HCT116 (cell line): Measurements from ENCODE around the gene CFAP53. TPM values are rescaled to one million over a fixed set of nuclear protein-coding genes. Genes with fewer than 3 reads are reported as not detected.
"Not testable (repeated sequence)": the region's sequence is repeated elsewhere in the genome, so short reads cannot be mapped to it uniquely, and the experiment has no call there.

Experiments
- ATAC-seq: fragments of 200-7000 bp; cut with Tn5 transposase; 2 replicates; pipeline ENCODE4 v1.9.1; 2020; ENCODE audit warnings: mild to moderate bottlenecking, moderate library complexity
- BruUV-seq: library from RNA; stranded (reverse); fragments of 400-500 nt; replicated peaks from 2 replicates; lab custom pipeline; 2021; lab: Mats Ljungman, UMichigan
- CTCF ChIA-PET: fragments of 300-600 bp; sonication (Branson Sonifier 250); formaldehyde crosslinking; loops from one replicate; lab custom pipeline; 2021; ENCODE audit warnings: antibody characterized with exemption; lab: Charles Lee
- POLR2A ChIA-PET: fragments of 300-600, 350-600 bp; sonication (Branson Sonifier 250); formaldehyde crosslinking; loops from one replicate; lab custom pipeline; 2021; ENCODE audit warnings: antibody characterized with exemption; lab: Charles Lee
- RAD21 ChIA-PET, 2 experiments: fragments of 300-600 bp; sonication (Branson Sonifier 250); formaldehyde crosslinking; loops; one replicate each; lab custom pipeline; 2023; ENCODE audit warnings: low total read pairs in 2 of 2; ENCODE audit not compliant: uncharacterized antibody in 2 of 2, unreplicated experiment in 2 of 2, low non-redundant PET in 1 of 2; lab: Charles Lee
- DNase-seq: peaks from one replicate; pipeline ENCODE4 v3.0.0-alpha.2; 2010; ENCODE audit warnings: low read depth, low spot score
- H2AFZ ChIP-seq: fragments of 200-600 bp; shearing (Covaris generic), sonication (generic); 2 replicates; pipeline ENCODE4 v1.6.1; 2017; ENCODE audit warnings: low read depth, mixed run types, mixed read lengths, antibody characterized with exemption, low read length; ENCODE audit not compliant: poor library complexity, severe bottlenecking
- H3K27ac ChIP-seq: 2 replicates; pipeline ENCODE4 v1.5.1; 2012; ENCODE audit warnings: low read depth, low read length
- H3K27me3 ChIP-seq: fragments of 200-600 bp; sonication (generic); 2 replicates; pipeline ENCODE4 v1.6.1; 2016; ENCODE audit warnings: mixed run types, low read length, mixed read lengths; ENCODE audit not compliant: insufficient read depth
- H3K36me3 ChIP-seq, 2 experiments: fragments of 200-500 bp in 1 of 2; fragments of 200-600 bp in 1 of 2; sonication (Bioruptor generic) in 1 of 2; sonication (generic) in 1 of 2; 2 replicates each; pipeline versions ENCODE4 v1.5.1 to v1.6.1; 2014 to 2016; ENCODE audit warnings: low read length in 2 of 2, inconsistent platforms in 1 of 2, mixed read lengths in 1 of 2, mixed run types in 1 of 2; ENCODE audit not compliant: insufficient read depth in 2 of 2, control insufficient read depth in 1 of 2
- H3K4me1 ChIP-seq, 2 experiments: fragments of 200-600 bp in 1 of 2; sonication (generic) in 1 of 2; 2 replicates each; pipeline versions ENCODE4 v1.5.1 to v1.6.1; 2012 to 2017; ENCODE audit warnings: low read length in 2 of 2, inconsistent platforms in 1 of 2, mild to moderate bottlenecking in 1 of 2, mixed read lengths in 1 of 2, mixed run types in 1 of 2, moderate library complexity in 1 of 2; ENCODE audit not compliant: insufficient read depth in 2 of 2, control insufficient read depth in 1 of 2
- H3K4me2 ChIP-seq: fragments of 200-600 bp; sonication (generic); 2 replicates; pipeline ENCODE4 v1.6.1; 2017; ENCODE audit warnings: mixed run types, low read length, mixed read lengths
- H3K4me3 ChIP-seq, 2 experiments: fragments of 200-600 bp in 1 of 2; sonication (generic) in 1 of 2; replicated peaks in 1 of 2; 2 replicates each; pipeline ENCODE4 v1.5.1; 2011 to 2016; ENCODE audit warnings: low read length in 2 of 2, control low read depth in 1 of 2, low read depth in 1 of 2, mild to moderate bottlenecking in 1 of 2, mixed read lengths in 1 of 2, mixed run types in 1 of 2
- H3K79me2 ChIP-seq: fragments of 200-600 bp; sonication (generic); 2 replicates; pipeline ENCODE4 v1.6.1; 2017; ENCODE audit warnings: mild to moderate bottlenecking, mixed run types, low read length, moderate library complexity, mixed read lengths; ENCODE audit not compliant: insufficient read depth
- H3K9ac ChIP-seq: fragments of 200-600 bp; sonication (generic); 2 replicates; pipeline ENCODE4 v1.6.1; 2016; ENCODE audit warnings: low read length, mixed read lengths
- H3K9me2 ChIP-seq: fragments of 200-600 bp; sonication (generic), shearing (Covaris generic); 2 replicates; pipeline ENCODE4 v1.6.1; 2017; ENCODE audit warnings: mixed run types, mild to moderate bottlenecking, moderate library complexity; ENCODE audit not compliant: insufficient read depth
- H3K9me3 ChIP-seq, 2 experiments: fragments of 200-500 bp in 1 of 2; fragments of 200-600 bp in 1 of 2; sonication (Bioruptor generic) in 1 of 2; sonication (generic) in 1 of 2; 2 replicates each; pipeline ENCODE4 v1.6.1; 2014 to 2017; ENCODE audit warnings: low read length in 2 of 2, mixed read lengths in 2 of 2, inconsistent platforms in 1 of 2, low read depth in 1 of 2, mild to moderate bottlenecking in 1 of 2, mixed run types in 1 of 2, moderate library complexity in 1 of 2; ENCODE audit not compliant: control insufficient read depth in 1 of 2, insufficient read depth in 1 of 2
- H4K20me1 ChIP-seq: fragments of 200-600 bp; sonication (generic), shearing (Covaris generic); 2 replicates; pipeline ENCODE4 v1.6.1; 2017; ENCODE audit warnings: mixed run types, mild to moderate bottlenecking, moderate library complexity; ENCODE audit not compliant: insufficient read depth
- EGR1 ChIP-seq: IDR thresholded peaks from 2 replicates; pipeline ENCODE4 v1.6.1; 2012; ENCODE audit warnings: low read depth
- RAD21 ChIP-seq: IDR thresholded peaks from 2 replicates; pipeline ENCODE4 v1.6.1; 2012; ENCODE audit warnings: low read depth, mild to moderate bottlenecking
- SRF ChIP-seq: IDR thresholded peaks from 2 replicates; pipeline ENCODE4 v1.6.1; 2012; ENCODE audit warnings: low read depth
- ZFX ChIP-seq: fragments of 450-650 bp; IDR thresholded peaks from 2 replicates; pipeline ENCODE4 v1.6.1; 2017
- intact Hi-C: fragments of 100-400 bp; cut with micrococcal nuclease; formaldehyde crosslinking; loops from 2 replicates; pipeline ENCODE4 v1.10.0; 2022
- total RNA-seq: library from RNA; stranded (reverse); gene quantifications from one replicate; pipeline ENCODE4 v1.2.1, GENCODE V29; 2021; ENCODE audit not compliant: unreplicated experiment
- TF ChIP-seq, protein P1 (sequence below): IDR thresholded peaks from 2 replicates; pipeline ENCODE4 v1.6.1; 2012

The CFAP53 gene
- total RNA-seq, 1 experiment from 2014 or later = 1.1 TPM

GRCh38 chr18:50289108-50289443 is 22.8 kb upstream of the CFAP53 start:
- Histone ChIP-seq H2AFZ (peak overlapping the region; percentile 54), H3K79me2 (peaks cover 22% of the 10 kb centered on the region), H3K27me3 (no peaks in the 10 kb centered on the region), H3K4me3 (no peak overlapping the region), H3K36me3 (peaks cover 4 to 14% of the 10 kb centered on the region in 2 experiments; a peak in 3 of 4 replicates), H3K4me2 (no peak overlapping the region), H3K4me1 (peaks cover 5 to 22% of the 10 kb centered on the region in 2 experiments; a peak in 3 of 4 replicates), H4K20me1 (no peaks in the 10 kb centered on the region), H3K9me3 (no peaks in the 10 kb centered on the region; a peak in 1 of 4 replicates), H3K27ac (no peak overlapping the region), H3K9me2 (no peaks in the 10 kb centered on the region), H3K9ac (no peak overlapping the region)
- CTCF ChIA-PET = interaction anchor here (1.3 kb wide), 1 partner anchor 68 kb away, joined by 4 read pairs; no protein-coding TSS in a partner anchor
- BruUV-seq = no TSS peak
- POLR2A ChIA-PET = no interaction called here
- no peak for DNase-seq
- ATAC-seq = no peak
- RAD21 ChIA-PET = no interaction called here
- intact Hi-C loops = loop anchor here (5.0 to 10.0 kb wide), 3 partner anchors 68 to 794 kb away; partner anchors contain the start of gene RPL17
- TF ChIP-seq RAD21 (no peak), SRF (no peak), ZFX (no peak), EGR1 (no peak)
- TF ChIP-seq, protein P1, sequence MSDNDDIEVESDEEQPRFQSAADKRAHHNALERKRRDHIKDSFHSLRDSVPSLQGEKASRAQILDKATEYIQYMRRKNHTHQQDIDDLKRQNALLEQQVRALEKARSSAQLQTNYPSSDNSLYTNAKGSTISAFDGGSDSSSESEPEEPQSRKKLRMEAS = no peak

GRCh38 chr18:50288348-50289107 is 22.2 kb upstream of the CFAP53 start:
- ATAC-seq, H3K27me3 ChIP-seq, H3K9me2 ChIP-seq, BruUV-seq, CTCF ChIA-PET, H3K9me3 ChIP-seq, H4K20me1 ChIP-seq, POLR2A ChIA-PET, RAD21 ChIA-PET, DNase-seq: not testable (repeated sequence)
- H3K79me2 ChIP-seq = peaks cover 22% of the 10 kb centered on the region
- peak overlapping the region; percentile 48 for H3K27ac ChIP-seq
- H3K4me3 ChIP-seq = peak overlapping the region; percentile 83 to 97
- H2AFZ ChIP-seq = peak overlapping the region; percentile 95
- H3K9ac ChIP-seq = peak overlapping the region; percentile 89; the same call in 1 of the 2 replicates
- peaks cover 5 to 25% of the 10 kb centered on the region in 2 experiments; a peak in 3 of 4 replicates for H3K4me1 ChIP-seq
- peak overlapping the region; percentile 89 for H3K4me2 ChIP-seq
- intact Hi-C loops = loop anchor here (5.0 to 10.0 kb wide), 3 partner anchors 69 to 794 kb away; partner anchors contain the start of gene RPL17
- peaks cover 4 to 16% of the 10 kb centered on the region in 2 experiments; a peak in 3 of 4 replicates for H3K36me3 ChIP-seq
